Anterior cingulate cortex (tissue), 58 donors: ENCODE measurements around the gene OARD1.
"Not testable (repeated sequence)": the region's sequence is repeated elsewhere in the genome, so short reads cannot be mapped to it uniquely, and the experiment has no call there.

Experiments
- DNase-seq, 58 donors: peaks; one replicate each; lab custom pipeline; 2025; lab: John Stamatoyannopoulos, UW

The OARD1 gene

GRCh38 chr6:41071923-41072835, at the start of gene OARD1:
Gene OARD1 (minus strand): TSS chr6:41072356. CDS start chr6:41071634, 722 bp downstream.
- DNase-seq, result peak; percentile 13 to 100 (median 100)

GRCh38 chr6:41120058-41120457, 47.9 kb upstream of the OARD1 start:
- no peak for DNase-seq

GRCh38 chr6:41119508-41119907, 47.4 kb upstream of the OARD1 start:
- no peak for DNase-seq

- DNase-seq, result not testable (repeated sequence)
Measured at GRCh38 chr6:41115027-41115426, 42.9 kb upstream of the OARD1 start.

- no peak for DNase-seq
Measured at GRCh38 chr6:41111017-41111416, 38.9 kb upstream of the OARD1 start.

- DNase-seq, result no peak
Measured at GRCh38 chr6:41103847-41104246, 31.7 kb upstream of the OARD1 start.

- peak in 1 of 58 donors; percentile 6 for DNase-seq
Measured at GRCh38 chr6:41100871-41101287, 28.7 kb upstream of the OARD1 start.

- DNase-seq, result no peak
Measured at GRCh38 chr6:41098366-41098765, 26.2 kb upstream of the OARD1 start.

- DNase-seq, result no peak
Measured at GRCh38 chr6:41097467-41098090, 25.4 kb upstream of the OARD1 start.

- no peak for DNase-seq
Measured at GRCh38 chr6:41093729-41094128, 21.6 kb upstream of the OARD1 start.

GRCh38 chr6:41092421-41093140, 20.4 kb upstream of the OARD1 start:
- no peak for DNase-seq

GRCh38 chr6:41090841-41091761, 18.9 kb upstream of the OARD1 start:
- DNase-seq, result no peak

GRCh38 chr6:41088451-41088850, 16.3 kb upstream of the OARD1 start:
- no peak for DNase-seq

GRCh38 chr6:41085182-41085581, 13.0 kb upstream of the OARD1 start:
- no peak for DNase-seq

- DNase-seq, result no peak
Measured at GRCh38 chr6:41083072-41083471, 10.9 kb upstream of the OARD1 start.

GRCh38 chr6:41080621-41081020, 8.5 kb upstream of the OARD1 start:
- DNase-seq, result no peak

- no peak for DNase-seq
Measured at GRCh38 chr6:41079080-41079479, 6.9 kb upstream of the OARD1 start.

GRCh38 chr6:41078101-41078500, 5.9 kb upstream of the OARD1 start:
- no peak for DNase-seq

- DNase-seq, result no peak
Measured at GRCh38 chr6:41077536-41077935, 5.4 kb upstream of the OARD1 start.
